Epithelial cell of proximal tubule (primary cell): ENCODE results near the gene SMO. TPM values are rescaled to one million over a fixed set of nuclear protein-coding genes. Genes with fewer than 3 reads are reported as not detected.
"Not testable (repeated sequence)": the region's sequence is repeated elsewhere in the genome, so short reads cannot be mapped to it uniquely, and the experiment has no call there.

ENCODE experiments used
- DNase-seq: peaks from one replicate; pipeline ENCODE4 v3.0.0-alpha.2; 2011; ENCODE audit warnings: low read depth
- H3K4me3 ChIP-seq: 2 replicates; pipeline ENCODE4 v1.5.1; 2011; ENCODE audit warnings: low read depth, mild to moderate bottlenecking, low read length
- total RNA-seq: library from RNA; depleted of rRNA; stranded (reverse); fragments of >200 nt; gene quantifications from 2 replicates; pipeline ENCODE4 v1.2.3, GENCODE V29; 2015
- TF ChIP-seq, protein P1 (sequence below): conservative IDR thresholded peaks from 2 replicates; pipeline ENCODE4 v1.5.1; 2012; ENCODE audit warnings: low read depth, mild to moderate bottlenecking, low read length

Gene SMO
- total RNA-seq, 1 donor from 2014 or later, result 25.5 TPM

DNA sequence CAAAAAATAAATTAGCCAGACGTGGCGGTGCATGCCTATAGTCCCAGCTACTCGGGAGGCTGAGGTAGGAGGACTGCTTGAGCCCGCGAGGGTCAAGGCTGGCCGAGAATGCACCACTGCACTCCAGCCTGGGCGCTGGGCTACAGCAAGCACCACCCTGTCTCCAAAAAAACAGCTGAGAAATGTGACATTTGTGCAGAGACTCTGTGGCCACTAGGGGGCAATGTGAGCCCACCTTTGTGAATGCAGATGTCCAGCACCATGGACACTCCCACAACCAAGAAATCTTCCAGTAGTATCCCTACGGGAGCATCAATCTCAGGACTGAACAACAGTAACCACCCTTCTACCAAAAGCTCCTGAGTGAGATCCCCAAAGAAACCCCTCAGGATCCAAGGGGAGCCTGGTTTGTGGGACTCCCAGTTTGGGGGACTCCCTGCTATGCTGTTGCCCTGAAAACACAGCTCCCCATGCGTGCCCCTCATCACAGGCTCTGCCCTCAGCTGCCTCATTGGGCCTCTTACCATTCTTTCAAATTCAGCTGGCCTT is 30.2 kb downstream of the SMO start:
- DNase-seq, result no peak
- TF ChIP-seq, protein P1, sequence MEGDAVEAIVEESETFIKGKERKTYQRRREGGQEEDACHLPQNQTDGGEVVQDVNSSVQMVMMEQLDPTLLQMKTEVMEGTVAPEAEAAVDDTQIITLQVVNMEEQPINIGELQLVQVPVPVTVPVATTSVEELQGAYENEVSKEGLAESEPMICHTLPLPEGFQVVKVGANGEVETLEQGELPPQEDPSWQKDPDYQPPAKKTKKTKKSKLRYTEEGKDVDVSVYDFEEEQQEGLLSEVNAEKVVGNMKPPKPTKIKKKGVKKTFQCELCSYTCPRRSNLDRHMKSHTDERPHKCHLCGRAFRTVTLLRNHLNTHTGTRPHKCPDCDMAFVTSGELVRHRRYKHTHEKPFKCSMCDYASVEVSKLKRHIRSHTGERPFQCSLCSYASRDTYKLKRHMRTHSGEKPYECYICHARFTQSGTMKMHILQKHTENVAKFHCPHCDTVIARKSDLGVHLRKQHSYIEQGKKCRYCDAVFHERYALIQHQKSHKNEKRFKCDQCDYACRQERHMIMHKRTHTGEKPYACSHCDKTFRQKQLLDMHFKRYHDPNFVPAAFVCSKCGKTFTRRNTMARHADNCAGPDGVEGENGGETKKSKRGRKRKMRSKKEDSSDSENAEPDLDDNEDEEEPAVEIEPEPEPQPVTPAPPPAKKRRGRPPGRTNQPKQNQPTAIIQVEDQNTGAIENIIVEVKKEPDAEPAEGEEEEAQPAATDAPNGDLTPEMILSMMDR, result peak; percentile 94
- H3K4me3 ChIP-seq, result no peak overlapping the region

DNA sequence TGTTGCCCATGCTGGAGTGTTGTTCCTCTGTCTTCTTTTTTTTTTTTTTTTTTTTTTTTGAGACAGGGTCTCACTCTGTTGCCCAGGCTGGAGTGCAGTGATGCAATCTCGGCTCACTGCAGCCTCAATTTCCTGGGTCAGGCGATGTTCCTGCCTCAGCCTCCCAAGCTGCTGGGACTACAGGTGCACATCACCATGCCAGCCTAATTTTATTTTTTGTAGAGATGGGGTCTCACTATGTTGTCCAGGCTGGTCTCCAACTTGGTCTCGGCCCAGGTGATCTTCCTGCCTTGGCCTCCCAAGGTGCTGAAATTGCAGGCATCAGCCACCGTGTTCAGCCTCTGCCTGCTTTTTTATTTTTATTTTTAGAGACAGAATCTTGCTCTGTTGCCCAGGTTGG is 30.7 kb downstream of the SMO start:
- DNase-seq, H3K4me3 ChIP-seq: not testable (repeated sequence)

DNA sequence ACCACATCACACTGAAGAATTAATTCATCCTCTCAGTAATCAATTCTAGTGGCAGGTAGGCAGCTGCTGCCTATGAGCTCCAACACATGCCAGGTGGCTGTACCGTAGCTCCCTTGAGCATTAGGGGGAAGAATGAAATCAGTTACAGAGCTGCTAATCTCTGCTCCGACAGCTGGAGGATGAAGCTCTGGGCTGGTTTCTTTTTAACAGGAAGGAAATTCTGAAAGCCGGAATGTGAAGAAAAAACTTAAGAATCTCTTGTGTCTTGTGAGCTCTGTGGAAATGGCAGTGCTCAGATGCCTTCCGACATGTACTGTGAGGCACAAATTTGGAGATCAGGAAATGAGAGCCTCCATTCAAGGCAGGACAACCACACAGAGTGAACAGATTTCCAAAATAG is 33.6 kb downstream of the SMO start:
- no peak overlapping the region for H3K4me3 ChIP-seq
- TF ChIP-seq, protein P1, result no peak
- no peak for DNase-seq

DNA sequence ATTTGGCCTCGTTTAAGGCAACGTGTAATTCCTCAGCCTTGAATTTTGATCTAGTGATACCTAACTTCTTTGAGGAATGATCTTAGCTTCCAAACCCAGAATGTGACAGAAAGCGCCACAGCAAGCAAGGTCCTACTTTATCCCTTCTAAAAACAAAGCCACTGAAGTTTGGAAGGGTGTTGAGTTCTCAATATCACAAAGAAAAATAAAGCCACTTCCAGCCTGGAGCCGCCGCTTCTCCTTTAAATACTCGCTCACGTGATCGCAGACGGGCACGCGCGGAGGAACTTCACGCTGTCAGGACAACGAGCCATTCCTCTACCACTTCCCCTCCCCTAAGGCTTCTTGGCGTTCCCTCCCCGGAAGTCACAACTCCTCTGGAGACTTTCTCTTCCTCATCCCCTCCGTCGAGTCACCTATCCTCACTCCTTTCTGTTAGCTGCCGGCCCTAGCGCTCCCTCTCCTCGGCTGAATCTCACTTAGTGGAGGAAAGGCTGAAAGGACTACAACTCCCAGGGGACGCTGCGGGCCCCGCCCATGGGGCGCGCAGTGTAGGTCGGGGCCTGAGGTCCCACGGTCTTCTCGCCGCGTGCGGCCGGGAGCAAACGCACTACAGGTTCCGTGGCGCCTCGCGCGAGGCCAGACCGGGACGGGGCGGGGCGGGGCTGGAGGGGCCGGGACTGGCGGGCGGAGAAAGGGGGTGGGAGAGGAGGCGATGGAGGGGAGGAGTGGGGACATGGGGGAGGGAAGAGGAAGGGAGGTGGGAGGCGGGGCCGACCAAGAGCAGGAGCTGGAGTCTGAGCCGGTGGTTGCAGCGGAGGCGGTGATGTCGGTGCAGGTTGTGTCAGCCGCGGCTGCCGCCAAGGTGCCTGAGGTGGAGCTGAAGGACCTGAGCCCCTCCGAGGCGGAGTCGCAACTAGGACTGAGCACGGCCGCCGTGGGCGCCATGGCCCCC is 36.1 kb downstream of the SMO start, which contains the start of gene AHCYL2:
AHCYL2 (plus strand) TSS at position 780 of the 955 bp plus-strand sequence.
- DNase-seq, result peak; percentile 76
- TF ChIP-seq, protein P1, result no peak
- H3K4me3 ChIP-seq, result peak within 1 kb of the TSS; percentile 97

DNA sequence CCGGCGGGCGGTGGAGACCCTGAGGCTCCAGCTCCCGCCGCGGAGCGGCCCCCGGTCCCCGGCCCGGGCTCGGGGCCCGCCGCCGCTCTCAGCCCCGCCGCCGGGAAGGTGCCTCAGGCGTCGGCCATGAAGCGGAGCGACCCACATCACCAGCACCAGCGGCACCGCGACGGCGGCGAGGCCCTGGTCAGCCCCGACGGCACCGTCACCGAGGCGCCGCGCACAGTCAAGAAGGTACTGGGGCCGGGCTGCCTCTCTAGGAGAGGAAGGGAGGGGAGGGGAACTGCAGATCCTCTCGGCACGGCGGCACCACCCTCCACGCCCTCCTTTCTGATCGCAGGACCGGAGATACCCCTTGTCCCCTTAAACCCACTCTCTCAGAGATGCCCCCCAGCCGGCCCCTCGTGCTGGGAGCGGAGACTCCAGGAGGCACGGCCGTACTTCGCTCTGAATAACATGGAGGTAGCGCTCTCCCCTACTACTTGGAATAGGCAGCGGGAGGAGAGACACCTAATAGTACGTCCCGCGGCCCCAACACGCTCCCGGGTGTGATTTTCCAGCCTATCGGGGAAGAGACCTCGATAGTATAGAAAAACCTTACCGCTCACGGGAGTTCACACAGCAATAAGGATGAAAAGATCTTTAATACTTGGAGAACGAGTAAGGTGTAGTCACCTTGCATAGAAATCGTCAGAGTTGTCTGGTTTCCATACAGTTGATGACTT is 36.9 kb downstream of the SMO start:
- H3K4me3 ChIP-seq, result peak overlapping the region; percentile 97
- TF ChIP-seq, protein P1, result no peak
- DNase-seq, result no peak

DNA sequence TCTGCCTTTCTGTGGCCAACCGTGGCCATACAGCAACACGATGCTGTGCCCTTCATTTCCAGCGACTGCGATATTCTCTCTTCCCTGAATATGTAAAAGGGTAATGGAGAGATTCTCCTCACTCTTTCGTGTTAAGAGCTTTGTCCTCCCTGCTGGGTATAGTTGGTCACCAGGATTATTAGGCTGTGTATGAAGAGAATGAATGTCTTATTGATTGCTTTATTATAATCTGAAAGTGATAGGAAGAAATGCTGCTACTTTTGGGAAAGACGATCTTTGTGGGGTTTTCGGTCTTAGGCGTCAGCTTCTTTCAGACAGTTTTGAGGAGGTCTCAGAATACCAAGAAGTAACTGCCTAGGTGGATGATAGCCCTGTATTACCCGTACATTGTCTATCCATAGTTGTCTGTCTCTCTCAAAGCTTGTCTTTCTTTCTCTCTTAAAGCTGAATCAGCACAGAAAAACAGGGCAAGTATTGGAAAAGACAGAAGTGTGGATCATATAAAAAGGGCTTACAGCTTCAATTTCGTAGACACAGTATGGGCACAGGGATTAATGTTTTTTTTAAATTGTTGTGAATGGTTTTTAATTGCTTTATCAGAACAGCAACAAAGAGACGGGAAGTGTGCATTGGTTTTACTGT is 37.6 kb downstream of the SMO start:
- no peak for DNase-seq
- TF ChIP-seq, protein P1, result no peak
- H3K4me3 ChIP-seq, result peak overlapping the region; percentile 97
